Activated naive CD8-positive, alpha-beta T cell treated with anti-CD3 and anti-CD28 coated beads, Interleukin-2, amount 50 U/mL, for 16 hours (primary cell): ENCODE measurements around the gene ATP9B.

Source experiments
- DNase-seq: peaks from one replicate; pipeline ENCODE4 v3.0.0-alpha.2; 2020; ENCODE audit warnings: low read depth, low spot score

Gene ATP9B

GRCh38 chr18:79379251-79379905 lies 310.2 kb downstream of the ATP9B start:
- DNase-seq = no peak

GRCh38 chr18:79379931-79380815 lies 311.0 kb downstream of the ATP9B start:
- no peak for DNase-seq

GRCh38 chr18:79380816-79381806 lies 311.9 kb downstream of the ATP9B start:
- DNase-seq = peak; percentile 54

- DNase-seq = no peak
Observed at GRCh38 chr18:79381811-79382311, 312.7 kb downstream of the ATP9B start.

GRCh38 chr18:79382681-79383387 lies 313.6 kb downstream of the ATP9B start:
- no peak for DNase-seq

GRCh38 chr18:79383388-79384056 lies 314.3 kb downstream of the ATP9B start:
- DNase-seq = no peak

- DNase-seq = no peak
Observed at GRCh38 chr18:79384151-79384807, 315.1 kb downstream of the ATP9B start.

- no peak for DNase-seq
Observed at GRCh38 chr18:79384834-79385233, 315.6 kb downstream of the ATP9B start.

GRCh38 chr18:79385326-79385707 lies 316.1 kb downstream of the ATP9B start:
- no peak for DNase-seq

GRCh38 chr18:79385708-79386341 lies 316.6 kb downstream of the ATP9B start:
- DNase-seq = no peak

GRCh38 chr18:79386547-79386946 lies 317.4 kb downstream of the ATP9B start:
- no peak for DNase-seq

GRCh38 chr18:79387214-79387613 lies 318.0 kb downstream of the ATP9B start:
- DNase-seq = no peak

- DNase-seq = no peak
Observed at GRCh38 chr18:79387615-79388014, 318.4 kb downstream of the ATP9B start.

GRCh38 chr18:79388043-79388442 lies 318.8 kb downstream of the ATP9B start:
- DNase-seq = no peak

- DNase-seq = no peak
Observed at GRCh38 chr18:79389689-79390088, 320.5 kb downstream of the ATP9B start.

- DNase-seq = no peak
Observed at GRCh38 chr18:79392226-79392625, 323.0 kb downstream of the ATP9B start.

GRCh38 chr18:79393181-79393634 lies 324.0 kb downstream of the ATP9B start:
- DNase-seq = no peak

GRCh38 chr18:79393635-79394533 lies 324.7 kb downstream of the ATP9B start:
- no peak for DNase-seq
